ENCODE data around the gene LIF.

- TF ChIP-seq CTCF (tag by site-specific recombination; IDR thresholded peaks at IDR 0.05) (no peak), SALL2 (tag by site-specific recombination; IDR thresholded peaks at IDR 0.05; ENCODE audit: borderline replicate concordance) (no peak), ZNF610 (tag by site-specific recombination; IDR thresholded peaks at IDR 0.05; ENCODE audit: borderline replicate concordance) (no peak), ZNF654 (tag by site-specific recombination; IDR thresholded peaks at IDR 0.05; ENCODE audit: low read depth) (no peak), ZNF626 (tag by site-specific recombination; IDR thresholded peaks at IDR 0.05) (no peak), ZNF837 (tag by site-specific recombination; IDR thresholded peaks at IDR 0.05) (no peak)
- TF ChIP-seq, protein P1, sequence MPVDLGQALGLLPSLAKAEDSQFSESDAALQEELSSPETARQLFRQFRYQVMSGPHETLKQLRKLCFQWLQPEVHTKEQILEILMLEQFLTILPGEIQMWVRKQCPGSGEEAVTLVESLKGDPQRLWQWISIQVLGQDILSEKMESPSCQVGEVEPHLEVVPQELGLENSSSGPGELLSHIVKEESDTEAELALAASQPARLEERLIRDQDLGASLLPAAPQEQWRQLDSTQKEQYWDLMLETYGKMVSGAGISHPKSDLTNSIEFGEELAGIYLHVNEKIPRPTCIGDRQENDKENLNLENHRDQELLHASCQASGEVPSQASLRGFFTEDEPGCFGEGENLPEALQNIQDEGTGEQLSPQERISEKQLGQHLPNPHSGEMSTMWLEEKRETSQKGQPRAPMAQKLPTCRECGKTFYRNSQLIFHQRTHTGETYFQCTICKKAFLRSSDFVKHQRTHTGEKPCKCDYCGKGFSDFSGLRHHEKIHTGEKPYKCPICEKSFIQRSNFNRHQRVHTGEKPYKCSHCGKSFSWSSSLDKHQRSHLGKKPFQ (tag by site-specific recombination; IDR thresholded peaks at IDR 0.05) = no peak
These were observed 32.7 kb upstream of the LIF start for GRCh38 chr22:30279046-30279788.

Measured in HEK293 (cell line).